ENCODE data around the gene RAD51B.

RAD51B gene

DNA sequence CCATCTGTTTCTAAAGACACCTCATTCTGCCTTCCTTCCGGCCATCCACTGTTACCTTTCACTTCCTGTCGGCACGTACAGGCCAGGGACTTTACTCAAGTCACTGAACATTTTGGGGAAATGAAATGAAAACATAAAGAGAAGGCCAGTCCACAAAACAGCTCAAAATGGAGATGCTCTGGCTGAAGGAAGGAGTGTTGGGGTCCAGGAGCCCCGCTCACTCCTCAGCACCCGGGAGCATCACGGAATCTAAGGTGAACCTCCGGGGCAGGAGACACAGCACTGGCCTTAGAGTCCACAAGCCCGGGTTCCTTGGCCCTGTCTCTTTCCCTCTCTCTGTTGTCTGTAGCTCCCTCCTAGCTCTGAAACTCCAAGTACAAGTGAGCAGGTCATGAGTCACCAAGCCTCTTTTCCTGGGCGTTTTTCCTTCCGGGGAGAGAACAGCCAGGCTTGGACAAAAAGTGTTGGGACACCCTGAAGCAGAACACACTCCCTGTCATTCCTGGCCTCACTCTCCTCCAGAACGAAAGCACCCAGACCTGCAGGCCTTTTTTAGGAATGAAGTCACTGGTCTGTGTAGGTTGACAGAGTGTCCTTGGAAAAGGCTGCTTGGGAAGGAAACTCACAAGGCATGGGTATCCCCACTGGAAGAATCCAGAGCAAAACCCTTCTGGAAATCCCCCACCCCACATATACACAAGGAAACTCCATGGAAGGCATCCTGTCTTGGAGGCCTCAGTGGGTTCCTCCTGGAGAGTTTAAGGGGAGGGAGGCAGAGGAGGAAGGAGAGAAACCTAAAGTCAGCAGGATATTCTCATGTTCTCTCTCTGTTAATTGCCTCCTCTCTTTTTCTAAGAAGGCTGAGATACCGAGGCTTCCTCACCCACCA lies 728.0 kb downstream of the RAD51B start:
- DNase-seq, result no peak

DNA sequence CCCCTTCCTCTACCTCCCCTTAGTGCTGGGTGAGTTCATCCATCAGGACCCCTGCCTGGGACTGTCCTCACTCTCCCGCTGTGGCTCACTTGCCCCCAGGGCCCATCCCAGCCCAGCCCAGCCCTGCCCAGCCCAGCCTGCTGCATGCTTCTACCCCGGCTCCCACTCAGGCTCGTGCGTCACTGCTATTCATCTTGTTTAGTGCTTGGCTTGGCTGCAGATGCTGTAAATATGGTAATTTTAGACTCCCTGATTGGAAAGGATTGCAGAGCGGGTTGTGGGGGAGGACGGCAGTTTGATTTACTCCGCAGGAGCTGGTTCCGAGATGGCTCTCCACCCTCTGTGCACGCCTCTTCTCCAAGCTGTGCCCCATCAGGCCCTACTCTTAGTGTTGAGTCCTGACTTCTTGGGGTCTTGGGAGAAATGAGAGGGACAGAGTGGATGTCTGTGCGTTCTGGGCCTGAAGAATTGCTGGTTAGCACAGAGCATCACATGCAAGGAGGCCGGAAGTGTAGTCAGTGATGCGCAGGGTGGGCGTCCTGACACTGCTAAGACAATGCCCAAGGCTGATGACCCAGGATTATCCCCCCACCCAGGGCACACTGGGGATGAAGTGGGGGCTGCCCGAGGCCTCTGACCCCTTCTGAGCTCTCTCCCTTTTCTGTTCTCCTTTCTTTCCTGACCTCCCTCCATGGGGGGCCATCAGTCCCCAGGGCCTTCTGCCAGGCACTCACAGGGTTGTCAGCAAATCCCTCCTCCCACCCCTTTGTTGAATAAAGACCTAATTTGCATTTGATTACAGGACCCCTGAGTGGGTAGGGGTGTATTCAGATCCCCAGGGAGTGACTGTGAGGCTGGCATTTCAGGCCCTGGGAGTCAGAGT lies 728.9 kb downstream of the RAD51B start:
- DNase-seq, result no peak

GRCh38 chr14:68550338-68550715 lies 730.7 kb downstream of the RAD51B start:
- no peak for DNase-seq

DNA sequence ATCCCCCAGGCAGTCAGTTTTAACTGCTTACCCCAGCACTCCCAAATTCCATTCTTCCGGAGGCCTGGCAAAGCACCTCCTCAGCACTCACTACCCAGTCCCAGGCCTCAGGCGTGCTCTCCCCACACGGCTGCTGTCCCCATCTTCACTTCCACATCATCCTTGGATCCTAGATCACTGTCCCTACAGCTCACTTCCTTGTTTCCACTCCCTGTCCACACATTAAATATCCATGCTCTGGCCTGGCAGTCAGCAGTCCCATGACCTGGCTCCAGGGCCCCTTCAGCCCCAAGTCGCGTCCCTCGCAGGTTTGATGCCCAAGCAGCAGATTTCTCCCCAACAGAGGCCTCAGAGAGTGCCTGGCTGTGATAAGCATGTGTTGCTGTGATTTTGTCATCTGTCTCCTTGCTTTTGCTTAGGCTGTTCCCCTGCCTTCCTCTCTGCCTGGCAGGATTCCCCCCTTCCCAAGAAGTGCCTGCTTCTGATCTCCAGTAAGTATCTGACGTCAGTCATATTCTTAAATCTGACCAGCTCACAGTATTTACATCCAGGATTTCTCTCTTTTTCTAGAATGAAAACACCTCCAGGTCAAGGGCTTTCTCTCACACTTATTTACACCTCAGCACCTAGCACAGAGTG lies 731.6 kb downstream of the RAD51B start:
- no peak for DNase-seq

DNA sequence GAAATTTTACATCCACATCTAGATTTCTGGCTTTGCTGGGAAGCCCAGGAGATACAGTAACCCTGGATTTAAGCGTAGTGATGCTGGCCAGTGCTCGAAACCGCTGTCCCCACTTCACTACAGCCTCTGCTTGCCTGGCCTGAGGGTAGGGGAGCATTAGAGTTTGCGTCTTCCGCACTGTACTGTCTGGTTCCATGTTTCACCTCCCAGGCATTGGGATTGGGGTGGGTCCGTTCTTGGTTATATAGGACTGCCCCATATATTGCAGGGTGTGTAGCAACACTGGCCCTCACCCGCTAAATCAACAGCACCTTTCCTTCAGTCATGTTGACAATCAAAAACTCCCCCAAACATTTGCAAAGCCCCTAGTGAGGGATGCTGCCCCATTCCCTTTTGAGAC lies 732.5 kb downstream of the RAD51B start:
- no peak for DNase-seq

GRCh38 chr14:68552602-68553001 lies 733.0 kb downstream of the RAD51B start:
- DNase-seq, result no peak

DNA sequence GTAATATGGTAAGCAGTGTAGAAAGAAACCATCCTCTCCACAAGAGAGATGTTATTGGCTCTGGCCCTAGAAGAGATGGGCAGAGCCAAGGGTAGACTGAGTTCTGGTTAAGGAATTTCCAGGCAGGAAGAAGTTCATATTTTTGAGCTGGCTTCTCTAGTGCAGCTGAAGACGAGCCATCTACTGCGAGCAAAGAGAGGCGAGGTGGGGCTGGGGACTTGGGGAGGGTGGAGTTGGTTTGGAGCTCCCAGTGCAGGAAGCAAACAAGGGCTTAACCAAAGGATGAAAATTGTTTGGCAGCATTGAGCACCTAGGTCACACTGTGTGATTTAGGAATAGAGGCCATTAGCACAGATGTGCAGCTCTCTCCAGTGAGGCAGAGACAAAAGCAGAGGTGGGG lies 733.7 kb downstream of the RAD51B start:
- DNase-seq, result no peak

- no peak for DNase-seq
Observed at GRCh38 chr14:68554231-68554630, 734.7 kb downstream of the RAD51B start.

- DNase-seq, result no peak
Observed at GRCh38 chr14:68556253-68556652, 736.7 kb downstream of the RAD51B start.

- no peak for DNase-seq
Observed at GRCh38 chr14:68557648-68558047, 738.1 kb downstream of the RAD51B start.

GRCh38 chr14:68558096-68558495 lies 738.5 kb downstream of the RAD51B start:
- DNase-seq, result no peak

- DNase-seq, result no peak
Observed at GRCh38 chr14:68559949-68560348, 740.4 kb downstream of the RAD51B start.

- no peak for DNase-seq
Observed at GRCh38 chr14:68561531-68562007, 742.0 kb downstream of the RAD51B start.

GRCh38 chr14:68562911-68563250 lies 743.3 kb downstream of the RAD51B start:
- no peak for DNase-seq

- DNase-seq, result no peak
Observed at GRCh38 chr14:68563251-68564131, 743.9 kb downstream of the RAD51B start.

DNA sequence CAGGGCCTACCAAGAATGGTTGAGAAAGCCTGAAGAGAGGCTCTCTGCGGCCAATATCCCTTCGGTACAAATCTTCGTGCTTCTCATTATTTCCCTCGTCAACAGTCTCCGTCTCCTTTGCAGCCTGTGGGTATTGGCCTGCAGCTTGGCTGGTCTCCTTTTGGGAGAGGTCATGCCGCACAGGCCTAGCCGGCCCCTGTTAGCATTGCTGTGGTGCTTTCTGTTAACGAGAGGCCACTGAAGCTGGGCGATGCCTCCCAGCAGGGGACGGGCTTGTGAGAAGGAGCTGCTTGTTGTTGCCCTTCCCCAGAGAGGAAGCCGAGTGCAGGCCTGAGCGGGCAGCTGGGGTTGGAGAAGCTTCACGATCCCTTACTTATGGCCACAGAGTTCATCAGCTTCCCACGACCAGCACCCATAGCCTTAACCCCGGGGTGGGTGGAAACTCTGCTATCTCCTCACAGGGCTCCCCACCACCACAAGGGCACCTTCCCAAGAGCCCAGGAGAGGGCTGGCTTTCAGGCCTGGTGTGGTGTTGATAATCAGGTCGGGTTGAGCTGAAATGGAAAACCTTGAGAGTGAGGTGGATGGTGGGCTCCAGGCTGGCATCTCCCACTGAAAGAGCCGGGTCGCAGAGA lies 744.7 kb downstream of the RAD51B start:
- DNase-seq, result no peak

- DNase-seq, result no peak
Observed at GRCh38 chr14:68564826-68565759, 745.5 kb downstream of the RAD51B start.

DNA sequence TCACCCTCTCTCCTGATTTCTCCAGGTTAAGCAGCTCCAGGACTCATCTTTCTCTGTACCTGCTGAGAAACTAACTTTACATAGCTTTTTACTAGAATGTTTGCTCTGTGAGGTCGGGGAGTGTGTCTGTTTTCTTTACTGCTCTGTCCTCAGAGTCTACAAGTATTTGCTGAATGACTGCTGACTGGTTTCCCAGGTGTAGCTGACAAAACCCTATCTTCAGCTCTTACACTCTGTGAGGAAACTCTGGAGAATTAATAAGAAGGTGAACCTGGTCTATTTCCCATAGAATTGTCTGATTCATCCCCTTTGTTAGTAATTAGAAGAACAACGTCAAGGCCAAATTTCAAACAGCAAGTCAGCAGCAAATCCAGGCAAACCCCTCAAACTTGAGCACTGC lies 746.5 kb downstream of the RAD51B start:
- no peak for DNase-seq

DNA sequence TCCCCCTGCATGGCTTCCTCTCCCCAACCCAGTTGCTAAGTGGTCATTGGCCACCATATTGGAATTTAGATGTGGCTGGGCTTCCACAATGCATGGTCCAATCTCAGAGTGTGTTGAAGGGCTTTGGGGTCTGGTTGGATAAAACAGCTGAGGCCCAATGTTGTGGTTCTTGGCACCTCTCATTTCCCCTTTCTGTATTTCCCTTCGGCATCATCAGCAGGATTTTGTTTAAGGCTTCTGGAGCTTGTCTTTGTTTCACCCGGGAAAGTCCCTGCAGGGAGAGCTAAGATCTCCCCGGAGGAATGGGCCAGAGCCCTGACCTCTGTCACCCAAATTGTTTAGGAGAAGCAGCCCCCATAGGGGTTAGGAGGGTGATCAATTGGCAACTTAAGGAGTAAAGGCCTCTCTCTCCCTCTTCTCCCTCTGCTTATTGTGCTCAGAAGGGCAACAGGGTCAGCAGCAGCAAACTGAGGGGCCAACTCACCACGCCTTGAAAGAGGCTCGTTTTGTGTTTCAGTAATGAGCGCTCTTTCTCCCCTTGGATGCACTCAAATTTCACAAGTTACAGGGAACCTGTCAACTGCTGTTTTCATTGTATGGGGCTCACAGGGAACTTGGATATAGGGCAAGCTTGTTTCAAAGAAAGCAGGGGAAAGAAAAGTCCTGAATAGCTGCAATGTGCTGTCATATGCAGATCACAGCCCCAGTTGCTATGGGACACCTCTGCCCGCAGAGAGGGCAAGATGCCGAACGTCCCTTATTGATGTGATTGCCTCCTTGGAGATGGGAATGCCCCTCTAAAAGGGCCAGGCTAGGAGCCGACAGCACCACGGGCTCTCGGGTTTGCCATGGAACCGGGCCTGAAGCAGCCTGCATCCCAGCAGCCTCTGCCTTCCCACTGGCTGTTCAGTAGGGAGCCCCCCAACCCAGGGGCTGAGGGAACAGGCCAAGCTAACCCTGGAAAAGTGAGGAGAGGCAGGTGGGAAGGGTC lies 749.6 kb downstream of the RAD51B start:
- no peak for DNase-seq
